Epithelial cell of proximal tubule (primary cell): ENCODE results near the gene DAB2IP. TPM values are rescaled to one million over a fixed set of nuclear protein-coding genes. Genes with fewer than 3 reads are reported as not detected.

ENCODE experiments used
- DNase-seq: peaks from one replicate; pipeline ENCODE4 v3.0.0-alpha.2; 2011; ENCODE audit warnings: low read depth
- H3K4me3 ChIP-seq: 2 replicates; pipeline ENCODE4 v1.5.1; 2011; ENCODE audit warnings: low read depth, mild to moderate bottlenecking, low read length
- total RNA-seq: library from RNA; depleted of rRNA; stranded (reverse); fragments of >200 nt; gene quantifications from 2 replicates; pipeline ENCODE4 v1.2.3, GENCODE V29; 2015
- TF ChIP-seq, protein P1 (sequence below): conservative IDR thresholded peaks from 2 replicates; pipeline ENCODE4 v1.5.1; 2012; ENCODE audit warnings: low read depth, mild to moderate bottlenecking, low read length

DAB2IP gene
- total RNA-seq, 1 donor from 2014 or later: 23.8 TPM

- DNase-seq: no peak
- H3K4me3 ChIP-seq: no peak overlapping the region
- TF ChIP-seq, protein P1, sequence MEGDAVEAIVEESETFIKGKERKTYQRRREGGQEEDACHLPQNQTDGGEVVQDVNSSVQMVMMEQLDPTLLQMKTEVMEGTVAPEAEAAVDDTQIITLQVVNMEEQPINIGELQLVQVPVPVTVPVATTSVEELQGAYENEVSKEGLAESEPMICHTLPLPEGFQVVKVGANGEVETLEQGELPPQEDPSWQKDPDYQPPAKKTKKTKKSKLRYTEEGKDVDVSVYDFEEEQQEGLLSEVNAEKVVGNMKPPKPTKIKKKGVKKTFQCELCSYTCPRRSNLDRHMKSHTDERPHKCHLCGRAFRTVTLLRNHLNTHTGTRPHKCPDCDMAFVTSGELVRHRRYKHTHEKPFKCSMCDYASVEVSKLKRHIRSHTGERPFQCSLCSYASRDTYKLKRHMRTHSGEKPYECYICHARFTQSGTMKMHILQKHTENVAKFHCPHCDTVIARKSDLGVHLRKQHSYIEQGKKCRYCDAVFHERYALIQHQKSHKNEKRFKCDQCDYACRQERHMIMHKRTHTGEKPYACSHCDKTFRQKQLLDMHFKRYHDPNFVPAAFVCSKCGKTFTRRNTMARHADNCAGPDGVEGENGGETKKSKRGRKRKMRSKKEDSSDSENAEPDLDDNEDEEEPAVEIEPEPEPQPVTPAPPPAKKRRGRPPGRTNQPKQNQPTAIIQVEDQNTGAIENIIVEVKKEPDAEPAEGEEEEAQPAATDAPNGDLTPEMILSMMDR: no peak
Observed at GRCh38 chr9:121662359-121662758, 10.9 kb downstream of the DAB2IP start.

GRCh38 chr9:121662891-121663580 lies 11.6 kb downstream of the DAB2IP start:
- TF ChIP-seq, protein P1: no peak
- no peak for DNase-seq
- no peak overlapping the region for H3K4me3 ChIP-seq

- TF ChIP-seq, protein P1: no peak
- H3K4me3 ChIP-seq: no peak overlapping the region
Observed at GRCh38 chr9:121663591-121663990, 12.2 kb downstream of the DAB2IP start.

DNA sequence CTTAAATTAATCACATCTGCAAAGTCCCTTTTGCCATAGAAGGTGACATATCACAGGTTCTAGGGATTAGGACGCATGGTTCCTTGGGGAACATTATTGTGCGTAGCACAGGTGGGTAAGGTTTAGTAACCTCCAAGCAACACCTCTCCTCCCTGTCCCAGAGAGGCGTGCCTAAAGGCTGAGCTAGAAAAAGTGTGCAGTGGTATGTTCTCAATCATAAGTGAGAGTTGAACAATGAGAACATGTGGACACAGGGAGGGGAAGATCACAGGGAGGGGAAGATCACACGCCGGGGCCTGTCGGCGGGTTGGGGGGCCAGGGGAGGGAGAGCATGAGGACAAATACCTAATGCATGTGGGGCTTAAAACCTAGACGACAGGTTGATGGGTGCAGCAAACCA lies 14.9 kb downstream of the DAB2IP start:
- H3K4me3 ChIP-seq: no peak overlapping the region
- no peak for DNase-seq
- TF ChIP-seq, protein P1: no peak

More at GRCh38 chr9:121663591-121663990, 12.2 kb downstream of the DAB2IP start:
- no peak for DNase-seq

DNA sequence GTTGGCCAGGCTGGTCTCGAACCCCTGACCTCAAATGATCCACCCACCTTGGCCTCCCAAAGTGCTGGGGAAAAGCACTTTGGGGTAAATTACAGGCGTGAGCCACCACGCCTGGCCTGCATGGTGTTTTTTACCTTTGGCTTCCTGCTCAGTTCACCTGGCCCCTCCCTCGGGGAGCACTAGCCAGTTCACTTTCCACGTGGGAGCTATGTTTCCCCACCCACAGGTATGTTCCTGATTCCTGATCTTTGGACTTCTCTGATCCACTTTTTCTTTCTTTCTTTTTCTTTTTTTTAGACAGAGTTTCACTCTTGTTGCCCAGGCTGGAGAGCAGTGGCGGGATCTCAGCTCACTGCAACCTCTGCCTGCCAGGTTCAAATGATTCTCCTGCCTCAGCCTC lies 15.8 kb downstream of the DAB2IP start:
- DNase-seq: no peak
- no peak overlapping the region for H3K4me3 ChIP-seq
- TF ChIP-seq, protein P1: no peak

GRCh38 chr9:121667890-121668289 lies 16.5 kb downstream of the DAB2IP start:
- no peak overlapping the region for H3K4me3 ChIP-seq
- DNase-seq: no peak
- TF ChIP-seq, protein P1: no peak

GRCh38 chr9:121670431-121670830 lies 19.0 kb downstream of the DAB2IP start:
- H3K4me3 ChIP-seq: no peak overlapping the region
- TF ChIP-seq, protein P1: no peak
- DNase-seq: peak; percentile 49
